Mesendoderm (in vitro differentiated cells): ENCODE results near the gene RABEPK. TPM values are rescaled to one million over a fixed set of nuclear protein-coding genes. Genes with fewer than 3 reads are reported as not detected.

ENCODE experiments used
- DNase-seq: peaks from one replicate; pipeline ENCODE4 v3.0.0; 2013
- H2AK5ac ChIP-seq: 2 replicates; pipeline ENCODE4 v1.6.1; 2013; ENCODE audit warnings: low read length, inconsistent platforms
- H2BK120ac ChIP-seq: 2 replicates; pipeline ENCODE4 v1.6.1; 2013; ENCODE audit warnings: low read depth, mild to moderate bottlenecking, low read length, moderate library complexity, mixed read lengths
- H2BK15ac ChIP-seq: replicated peaks from 2 replicates; pipeline ENCODE4 v1.6.1; 2013; ENCODE audit warnings: low read depth, mild to moderate bottlenecking, moderate library complexity
- H2BK5ac ChIP-seq: 2 replicates; pipeline ENCODE4 v1.6.1; 2013; ENCODE audit warnings: low read length, inconsistent platforms
- H3K18ac ChIP-seq: 2 replicates; pipeline ENCODE4 v1.6.1; 2013; ENCODE audit warnings: mild to moderate bottlenecking, low read length, mixed read lengths
- H3K23ac ChIP-seq: one replicate; pipeline ENCODE4 v1.6.1; 2013; ENCODE audit warnings: low read length
- H3K27ac ChIP-seq: 2 replicates; pipeline ENCODE4 v1.5.1; 2013; ENCODE audit warnings: low read depth, mild to moderate bottlenecking, inconsistent platforms, low read length, moderate library complexity
- H3K27me3 ChIP-seq: 2 replicates; pipeline ENCODE4 v1.6.1; 2013; ENCODE audit warnings: low read length, control low read depth, mild to moderate bottlenecking, inconsistent platforms; ENCODE audit not compliant: insufficient read depth, poor library complexity
- H3K36me3 ChIP-seq: 2 replicates; pipeline ENCODE4 v1.6.1; 2013; ENCODE audit warnings: low read length, inconsistent platforms; ENCODE audit not compliant: control insufficient read depth, insufficient read depth
- H3K4ac ChIP-seq: one replicate; pipeline ENCODE4 v1.6.1; 2013; ENCODE audit warnings: low read depth, mild to moderate bottlenecking, low read length, moderate library complexity
- H3K4me1 ChIP-seq: 2 replicates; pipeline ENCODE4 v1.6.1; 2013; ENCODE audit warnings: low read depth, low read length, inconsistent platforms; ENCODE audit not compliant: control insufficient read depth
- H3K4me2 ChIP-seq: 2 replicates; pipeline ENCODE4 v1.6.1; 2013; ENCODE audit warnings: low read length
- H3K4me3 ChIP-seq: 2 replicates; pipeline ENCODE4 v1.5.1; 2013; ENCODE audit warnings: mild to moderate bottlenecking, low read length
- H3K56ac ChIP-seq: one replicate; pipeline ENCODE4 v1.6.1; 2013; ENCODE audit warnings: low read length
- H3K79me1 ChIP-seq: 2 replicates; pipeline ENCODE4 v1.6.1; 2013; ENCODE audit warnings: low read length, inconsistent platforms
- H3K79me2 ChIP-seq: 2 replicates; pipeline ENCODE4 v1.6.1; 2013; ENCODE audit warnings: mild to moderate bottlenecking, low read length; ENCODE audit not compliant: control insufficient read depth, insufficient read depth
- H3K9ac ChIP-seq: 2 replicates; pipeline ENCODE4 v1.6.1; 2013; ENCODE audit warnings: low read length, inconsistent platforms
- H4K5ac ChIP-seq: one replicate; pipeline ENCODE4 v1.6.1; 2013; ENCODE audit warnings: low read length
- H4K8ac ChIP-seq: one replicate; pipeline ENCODE4 v1.6.1; 2013; ENCODE audit warnings: low read depth, mild to moderate bottlenecking, control low read depth, low read length, moderate library complexity
- WGBS: extraction: QIAGEN DNeasy Blood & Tissue Kit; methylation state at CpG from one replicate; pipeline ENCODE4 v1.1.7; 2013; ENCODE audit warnings: low lambda C conversion rate, missing lambda C conversion rate; ENCODE audit not compliant: insufficient coverage; ENCODE audit errors: extremely low coverage; 5-methylcytosine and 5-hydroxymethylcytosine counted together
- polyA plus RNA-seq, 2 experiments: library from polyadenylated mRNA; stranded (reverse); fragments of 200-250 nt; gene quantifications; one replicate each; pipeline ENCODE4 v1.2.3, GENCODE V29; 2013

RABEPK gene, protein sequence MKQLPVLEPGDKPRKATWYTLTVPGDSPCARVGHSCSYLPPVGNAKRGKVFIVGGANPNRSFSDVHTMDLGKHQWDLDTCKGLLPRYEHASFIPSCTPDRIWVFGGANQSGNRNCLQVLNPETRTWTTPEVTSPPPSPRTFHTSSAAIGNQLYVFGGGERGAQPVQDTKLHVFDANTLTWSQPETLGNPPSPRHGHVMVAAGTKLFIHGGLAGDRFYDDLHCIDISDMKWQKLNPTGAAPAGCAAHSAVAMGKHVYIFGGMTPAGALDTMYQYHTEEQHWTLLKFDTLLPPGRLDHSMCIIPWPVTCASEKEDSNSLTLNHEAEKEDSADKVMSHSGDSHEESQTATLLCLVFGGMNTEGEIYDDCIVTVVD
- 31.5 TPM for polyA plus RNA-seq (2013, experiment 1 of 2)
- polyA plus RNA-seq (2013, experiment 2 of 2) = 32.7 TPM

GRCh38 chr9:125200216-125201047 is at the start of gene RABEPK:
TSS of gene RABEPK (plus strand) at chr9:125200542. CDS start at chr9:125203014, 2,472 bp downstream.
- Histone ChIP-seq H3K4me2 (peak within 1 kb of the TSS; percentile 87), H2BK5ac (no peak within 1 kb of the TSS), H3K36me3 (peaks cover 2% of the 10 kb centered on the region), H3K56ac (peak within 1 kb of the TSS; percentile 95), H2BK15ac (no peak within 1 kb of the TSS), H2AK5ac (no peak within 1 kb of the TSS), H3K9ac (peak within 1 kb of the TSS; percentile 90), H2BK120ac (no peak within 1 kb of the TSS), H3K27me3 (no peaks in the 10 kb centered on the region), H3K79me2 (peaks cover 2% of the 10 kb centered on the region), H3K23ac (no peak within 1 kb of the TSS), H4K5ac (no peak within 1 kb of the TSS), H3K4ac (peak within 1 kb of the TSS; percentile 78), H3K79me1 (peaks cover 2% of the 10 kb centered on the region), H3K4me3 (peak within 1 kb of the TSS; percentile 84), H3K27ac (peak within 1 kb of the TSS; percentile 88), H3K4me1 (peaks cover 4% of the 10 kb centered on the region), H4K8ac (peak within 1 kb of the TSS; percentile 100), H3K18ac (peak within 1 kb of the TSS; percentile 100)
- peak; percentile 97 for DNase-seq
- no CpG with 5 or more reads among the region's 51 CpGs for WGBS

DNA sequence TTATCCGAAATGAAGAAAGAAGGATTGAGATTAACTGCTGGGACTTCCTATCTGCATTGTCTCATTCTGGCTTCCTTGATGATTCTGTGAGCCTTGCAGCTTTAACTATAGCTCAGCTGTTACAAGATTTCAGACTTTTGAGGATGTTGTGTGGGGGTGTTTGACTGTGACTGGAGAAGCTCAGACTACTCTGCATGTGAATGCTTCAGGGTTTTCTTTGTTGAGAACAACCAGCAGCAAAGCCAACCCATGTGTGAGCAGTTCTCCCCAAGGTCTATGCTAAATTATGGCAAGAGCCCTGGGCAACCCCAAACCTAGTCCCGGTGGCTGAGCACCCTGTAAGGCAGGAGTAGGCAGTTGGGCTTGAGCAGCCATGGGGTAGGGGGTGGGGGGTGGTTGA is 48.6 kb upstream of the RABEPK start:
- no peak overlapping the region for H3K27ac ChIP-seq
- H2BK5ac ChIP-seq = no peak overlapping the region
- no peak overlapping the region for H3K23ac ChIP-seq
- H3K79me1 ChIP-seq = no peaks in the 10 kb centered on the region
- no peak overlapping the region for H3K56ac ChIP-seq
- H3K4me2 ChIP-seq = no peak overlapping the region
- H4K8ac ChIP-seq = no peak overlapping the region
- H3K4me1 ChIP-seq = no peaks in the 10 kb centered on the region
- no peak overlapping the region for H3K18ac ChIP-seq
- H3K27me3 ChIP-seq = no peaks in the 10 kb centered on the region
- no peak overlapping the region for H2BK15ac ChIP-seq
- no peak overlapping the region for H3K4ac ChIP-seq
- H4K5ac ChIP-seq = no peak overlapping the region
- H3K36me3 ChIP-seq = peaks cover 14% of the 10 kb centered on the region
- H2AK5ac ChIP-seq = no peak overlapping the region
- H3K79me2 ChIP-seq = no peaks in the 10 kb centered on the region
- DNase-seq = no peak
- H3K4me3 ChIP-seq = no peak overlapping the region
- no CpG with 5 or more reads among the region's 2 CpGs for WGBS
- H3K9ac ChIP-seq = no peak overlapping the region
- no peak overlapping the region for H2BK120ac ChIP-seq

DNA sequence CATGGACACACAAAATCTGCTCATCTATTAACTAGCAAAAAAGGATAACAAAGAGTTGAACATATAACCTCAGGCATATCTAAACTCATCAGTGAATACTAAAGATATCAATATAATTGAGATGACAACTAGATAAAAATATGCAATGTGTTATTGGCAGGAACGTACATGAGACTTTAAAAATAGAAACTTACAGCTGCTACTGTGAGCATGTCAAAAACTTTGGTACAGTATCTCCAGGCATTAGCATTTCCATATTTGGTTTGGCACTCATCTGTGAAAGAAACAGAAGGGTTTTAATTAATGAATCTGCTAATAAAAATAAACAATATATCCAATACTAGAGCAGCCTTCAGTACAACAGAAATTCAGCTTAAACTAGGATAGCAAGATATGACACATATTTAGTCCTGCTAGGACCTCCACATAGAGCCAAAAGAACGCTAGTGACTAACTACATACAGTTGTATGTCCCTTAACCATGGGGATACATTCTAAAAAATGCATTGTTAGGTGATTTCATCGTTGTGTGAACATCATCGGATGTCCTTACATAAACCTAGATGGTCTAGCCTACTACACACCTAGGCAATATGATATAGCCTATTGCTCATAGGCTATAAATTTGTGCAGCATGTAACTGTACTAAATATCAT is 46.5 kb upstream of the RABEPK start:
- Histone ChIP-seq H3K56ac (no peak overlapping the region), H2BK15ac (no peak overlapping the region), H3K9ac (no peak overlapping the region), H3K79me2 (no peaks in the 10 kb centered on the region), H3K23ac (no peak overlapping the region), H2BK120ac (no peak overlapping the region), H3K79me1 (no peaks in the 10 kb centered on the region), H3K4me2 (no peak overlapping the region), H3K4me3 (no peak overlapping the region), H3K27me3 (no peaks in the 10 kb centered on the region), H3K36me3 (peaks cover 14% of the 10 kb centered on the region), H3K4ac (no peak overlapping the region), H2AK5ac (no peak overlapping the region), H3K27ac (no peak overlapping the region), H4K5ac (no peak overlapping the region), H3K4me1 (no peaks in the 10 kb centered on the region), H3K18ac (no peak overlapping the region), H2BK5ac (no peak overlapping the region), H4K8ac (no peak overlapping the region)
- WGBS = no CpG with 5 or more reads among the region's 4 CpGs
- no peak for DNase-seq

DNA sequence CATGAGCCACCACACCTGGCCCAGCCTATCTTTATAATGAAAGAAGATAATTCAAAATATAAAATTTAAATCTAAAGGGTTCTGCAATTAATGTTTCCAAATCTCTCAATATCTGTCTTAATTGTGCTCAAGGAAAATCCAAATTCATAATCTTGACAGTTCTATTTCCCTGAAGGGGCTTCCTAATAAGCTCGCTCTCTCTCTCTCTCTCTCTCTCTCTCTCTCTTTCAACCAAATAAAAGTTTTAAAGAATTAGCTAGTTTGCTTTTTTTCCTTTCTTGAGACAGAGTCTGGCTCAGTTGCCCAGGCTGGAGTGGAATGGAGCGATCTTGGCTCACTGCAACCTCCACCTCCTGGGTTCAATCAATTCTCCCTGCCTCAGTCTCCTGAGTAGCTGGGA is 43.8 kb upstream of the RABEPK start:
- Histone ChIP-seq H3K27me3 (no peaks in the 10 kb centered on the region), H3K4me3 (no peak overlapping the region), H2BK120ac (no peak overlapping the region), H3K4ac (no peak overlapping the region), H3K18ac (no peak overlapping the region), H2AK5ac (no peak overlapping the region), H3K36me3 (peaks cover 4% of the 10 kb centered on the region), H4K8ac (no peak overlapping the region), H3K56ac (no peak overlapping the region), H3K9ac (no peak overlapping the region), H3K79me2 (no peaks in the 10 kb centered on the region), H3K4me1 (no peaks in the 10 kb centered on the region), H4K5ac (no peak overlapping the region), H3K79me1 (no peaks in the 10 kb centered on the region), H2BK15ac (no peak overlapping the region), H3K23ac (no peak overlapping the region), H3K4me2 (no peak overlapping the region), H3K27ac (no peak overlapping the region), H2BK5ac (no peak overlapping the region)
- no CpG with 5 or more reads among the region's 2 CpGs for WGBS
- no peak for DNase-seq

GRCh38 chr9:125160750-125161149 is 39.6 kb upstream of the RABEPK start:
- H3K4me3 ChIP-seq = no peak overlapping the region

More at GRCh38 chr9:125160750-125161149, 39.6 kb upstream of the RABEPK start:
- Histone ChIP-seq H3K18ac (no peak overlapping the region), H3K4me1 (no peaks in the 10 kb centered on the region), H3K9ac (no peak overlapping the region), H2BK120ac (no peak overlapping the region), H3K27me3 (no peaks in the 10 kb centered on the region), H3K79me2 (no peaks in the 10 kb centered on the region), H3K79me1 (no peaks in the 10 kb centered on the region), H3K27ac (no peak overlapping the region), H2BK5ac (no peak overlapping the region), H3K4me2 (no peak overlapping the region), H3K23ac (no peak overlapping the region), H4K8ac (no peak overlapping the region), H3K4ac (no peak overlapping the region), H4K5ac (no peak overlapping the region), H2AK5ac (no peak overlapping the region), H2BK15ac (no peak overlapping the region), H3K36me3 (no peaks in the 10 kb centered on the region), H3K56ac (no peak overlapping the region)
- DNase-seq = no peak
